ENCODE results near the gene LCN6.

DNA sequence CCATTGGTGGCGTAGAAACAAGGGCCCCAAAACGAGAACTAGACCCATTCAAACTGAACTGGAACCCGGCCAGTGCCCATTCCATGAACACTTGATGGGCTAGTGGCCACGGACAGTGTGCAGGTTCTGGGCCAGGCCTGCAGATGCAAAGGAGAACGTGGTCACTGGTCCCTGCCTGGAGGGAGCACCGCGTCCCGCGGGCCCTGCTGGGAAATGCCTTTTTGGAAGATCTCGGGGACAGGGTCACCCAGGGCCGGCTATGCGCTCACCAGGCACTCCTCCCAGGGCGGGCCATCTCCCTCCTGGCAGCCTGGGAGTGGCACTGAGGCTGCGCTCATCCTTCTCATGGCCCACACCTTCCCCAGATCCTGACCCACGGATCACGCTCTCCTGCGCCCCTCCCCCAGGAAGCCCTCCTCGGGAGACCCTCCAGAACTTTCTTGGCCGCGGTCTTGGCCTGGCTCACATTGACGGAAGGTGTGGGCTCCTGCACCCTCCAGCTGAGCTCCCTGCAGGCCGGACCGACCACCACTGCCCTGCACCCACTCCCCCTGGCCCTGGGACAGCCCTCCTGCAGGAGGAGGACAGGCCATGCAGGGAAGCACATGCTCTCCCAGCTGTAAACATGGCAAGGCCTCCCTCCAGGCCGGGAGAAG is 38.7 kb downstream of the LCN6 start:
- TF ChIP-seq, protein P1, sequence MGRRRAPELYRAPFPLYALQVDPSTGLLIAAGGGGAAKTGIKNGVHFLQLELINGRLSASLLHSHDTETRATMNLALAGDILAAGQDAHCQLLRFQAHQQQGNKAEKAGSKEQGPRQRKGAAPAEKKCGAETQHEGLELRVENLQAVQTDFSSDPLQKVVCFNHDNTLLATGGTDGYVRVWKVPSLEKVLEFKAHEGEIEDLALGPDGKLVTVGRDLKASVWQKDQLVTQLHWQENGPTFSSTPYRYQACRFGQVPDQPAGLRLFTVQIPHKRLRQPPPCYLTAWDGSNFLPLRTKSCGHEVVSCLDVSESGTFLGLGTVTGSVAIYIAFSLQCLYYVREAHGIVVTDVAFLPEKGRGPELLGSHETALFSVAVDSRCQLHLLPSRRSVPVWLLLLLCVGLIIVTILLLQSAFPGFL (CRISPR knock-in tag; IDR thresholded peaks at IDR 0.05; ENCODE audit: borderline replicate concordance): no peak
- TF ChIP-seq SP1 (CRISPR knock-in tag; conservative IDR thresholded peaks at IDR 0.05) (no peak), SMAD4 (CRISPR knock-in tag; IDR thresholded peaks at IDR 0.05) (no peak), CTCF (IDR thresholded peaks at IDR 0.05) (no peak), PRRX2 (CRISPR knock-in tag; IDR thresholded peaks at IDR 0.05) (no peak), MYBL2 (CRISPR knock-in tag; IDR thresholded peaks at IDR 0.05) (no peak)

Data from WTC11 (cell line).